C4-2B (cell line): ENCODE measurements around the gene THEM4.

Source experiments
- ZFX ChIP-seq: fragments of 450-650 bp; IDR thresholded peaks from 2 replicates; pipeline ENCODE4 v1.6.1; 2017
- TF ChIP-seq, protein P1 (sequence below): fragments of 450-650 bp; conservative IDR thresholded peaks from 2 replicates; pipeline ENCODE4 v1.5.1; 2017; ENCODE audit warnings: mild to moderate bottlenecking

- TF ChIP-seq, protein P1, sequence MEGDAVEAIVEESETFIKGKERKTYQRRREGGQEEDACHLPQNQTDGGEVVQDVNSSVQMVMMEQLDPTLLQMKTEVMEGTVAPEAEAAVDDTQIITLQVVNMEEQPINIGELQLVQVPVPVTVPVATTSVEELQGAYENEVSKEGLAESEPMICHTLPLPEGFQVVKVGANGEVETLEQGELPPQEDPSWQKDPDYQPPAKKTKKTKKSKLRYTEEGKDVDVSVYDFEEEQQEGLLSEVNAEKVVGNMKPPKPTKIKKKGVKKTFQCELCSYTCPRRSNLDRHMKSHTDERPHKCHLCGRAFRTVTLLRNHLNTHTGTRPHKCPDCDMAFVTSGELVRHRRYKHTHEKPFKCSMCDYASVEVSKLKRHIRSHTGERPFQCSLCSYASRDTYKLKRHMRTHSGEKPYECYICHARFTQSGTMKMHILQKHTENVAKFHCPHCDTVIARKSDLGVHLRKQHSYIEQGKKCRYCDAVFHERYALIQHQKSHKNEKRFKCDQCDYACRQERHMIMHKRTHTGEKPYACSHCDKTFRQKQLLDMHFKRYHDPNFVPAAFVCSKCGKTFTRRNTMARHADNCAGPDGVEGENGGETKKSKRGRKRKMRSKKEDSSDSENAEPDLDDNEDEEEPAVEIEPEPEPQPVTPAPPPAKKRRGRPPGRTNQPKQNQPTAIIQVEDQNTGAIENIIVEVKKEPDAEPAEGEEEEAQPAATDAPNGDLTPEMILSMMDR, result no peak
- TF ChIP-seq ZFX, result no peak
These were observed 25.8 kb upstream of the THEM4 start for GRCh38 chr1:151935154-151935553.
